GM18502 (cell line): ENCODE results near the gene TNP2.
"Not testable (repeated sequence)": the region's sequence is repeated elsewhere in the genome, so short reads cannot be mapped to it uniquely, and the experiment has no call there.

ENCODE experiments used
- ATAC-seq: cut with Tn5 transposase; IDR thresholded peaks from one replicate; pipeline ENCODE4 v1.9.1; 2021; ENCODE audit warnings: mild to moderate bottlenecking; ENCODE audit not compliant: unreplicated experiment, poor library complexity

Gene TNP2

DNA sequence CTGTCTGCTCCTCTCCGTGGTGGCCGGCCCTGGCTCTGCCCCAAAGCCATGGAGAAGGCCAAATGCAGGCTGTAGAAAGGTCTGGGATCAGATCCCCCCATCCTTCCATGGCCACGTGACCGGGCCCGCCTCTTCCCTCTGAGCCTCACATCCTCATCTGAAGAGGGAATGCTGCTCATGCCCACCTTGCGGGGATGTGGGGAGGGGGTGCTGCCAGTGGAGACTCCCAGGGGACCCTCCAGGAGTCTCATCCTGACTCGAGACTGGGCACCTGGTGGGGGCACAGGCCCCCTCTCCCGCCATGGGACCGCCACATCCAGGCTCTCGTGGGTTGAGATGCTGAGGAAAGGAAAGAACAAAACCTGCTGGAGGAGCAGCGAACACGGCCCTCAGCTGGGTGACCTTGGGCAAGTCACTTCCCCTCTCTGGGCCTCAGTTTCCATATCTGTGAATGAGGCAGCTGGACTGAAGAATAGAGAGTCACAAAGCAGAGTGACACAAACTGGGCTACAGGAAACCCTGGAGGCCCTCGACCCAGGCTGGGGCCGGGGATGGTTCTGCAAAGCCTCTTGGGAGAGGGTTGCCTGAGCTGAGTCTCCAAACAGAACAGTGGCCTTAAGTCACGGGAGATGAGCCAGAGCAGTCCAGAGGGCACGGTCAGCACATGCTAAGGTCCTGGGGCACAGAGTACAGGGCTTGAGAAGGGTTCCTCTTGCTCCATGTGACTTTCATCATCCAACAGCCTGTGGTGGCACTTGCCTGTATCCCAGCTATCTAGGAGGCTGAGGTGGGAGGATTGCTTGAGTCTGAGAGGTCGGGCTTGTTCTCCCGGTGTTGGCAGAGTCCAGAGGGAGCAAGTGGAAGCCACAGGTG, 43.2 kb downstream of the TNP2 start:
- ATAC-seq, result no peak

DNA sequence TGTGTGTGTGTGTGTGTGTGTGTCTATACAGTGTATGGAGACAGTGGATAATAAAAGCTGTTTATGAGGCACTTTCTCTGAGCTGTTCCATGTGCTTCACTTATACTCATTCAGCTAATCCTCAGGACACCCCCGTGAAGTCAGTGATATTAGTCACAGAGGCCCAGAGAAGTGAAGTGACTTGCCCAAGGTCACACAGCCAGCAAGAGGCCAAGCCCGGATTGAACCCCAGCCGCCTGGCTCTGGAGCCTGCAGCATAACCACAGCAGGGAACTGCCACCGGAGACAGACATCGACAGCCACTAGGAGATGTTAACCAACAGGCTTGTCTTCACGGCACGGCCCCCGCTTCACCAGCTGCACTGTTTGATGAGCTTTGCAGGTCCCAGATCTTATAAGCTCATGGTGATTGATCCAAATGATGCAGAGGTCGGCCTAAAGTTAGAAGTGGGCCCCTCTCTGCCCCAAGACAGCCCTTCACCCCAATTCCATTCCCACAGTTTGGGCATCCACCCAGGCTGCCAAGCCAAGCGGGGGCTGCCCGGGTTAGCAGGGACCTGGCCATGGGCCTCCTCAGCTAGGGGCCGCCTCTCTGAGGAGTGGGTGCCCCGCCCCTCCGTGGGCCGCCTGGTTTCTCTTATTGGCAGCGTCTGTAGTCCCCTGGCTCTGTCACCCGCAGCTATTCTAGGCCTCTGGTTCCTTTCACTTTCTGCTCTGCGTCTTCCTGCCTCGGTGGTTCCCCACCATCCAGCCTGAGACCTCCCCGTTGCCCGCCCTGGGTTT, 44.0 kb downstream of the TNP2 start:
- ATAC-seq, result peak; percentile 90

DNA sequence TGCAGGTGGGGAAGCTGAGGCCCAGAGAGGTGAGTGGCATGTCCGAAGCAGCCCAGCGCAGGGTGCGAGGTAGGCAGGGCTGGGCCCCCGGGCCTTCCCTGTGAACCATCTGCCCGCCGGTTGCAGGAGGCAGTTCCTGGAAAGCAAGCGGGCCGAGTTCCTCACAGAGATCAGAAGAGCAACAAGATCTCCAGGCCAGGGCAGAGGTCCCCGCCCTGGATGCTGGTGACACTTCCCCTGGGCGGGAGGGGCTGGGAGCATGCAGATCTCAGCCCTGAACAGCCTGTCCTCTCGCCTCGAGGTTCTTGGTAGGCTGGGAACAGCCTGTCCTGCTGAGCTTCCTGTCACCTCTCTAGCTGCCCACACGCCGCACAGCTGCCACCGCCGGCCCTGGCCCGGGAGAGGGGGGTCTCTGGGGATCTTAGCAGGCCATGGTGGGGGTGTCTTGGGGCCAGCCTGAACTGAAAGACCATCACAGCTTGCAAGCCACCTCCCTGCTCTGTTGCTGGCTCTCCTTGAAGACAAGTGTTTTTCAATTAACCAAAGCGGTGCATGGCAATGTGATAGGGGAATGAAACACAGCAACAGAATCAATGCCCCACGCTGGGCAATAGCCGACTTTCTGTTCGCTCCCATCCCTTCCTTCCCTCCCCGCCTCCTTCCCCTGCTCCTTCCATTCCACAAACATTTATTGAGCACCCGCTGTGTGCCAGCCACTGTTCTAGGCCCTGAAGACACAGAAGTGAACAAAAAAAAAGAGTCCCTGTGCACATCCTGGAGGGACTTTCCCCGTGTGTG, 44.8 kb downstream of the TNP2 start:
- ATAC-seq, result no peak

DNA sequence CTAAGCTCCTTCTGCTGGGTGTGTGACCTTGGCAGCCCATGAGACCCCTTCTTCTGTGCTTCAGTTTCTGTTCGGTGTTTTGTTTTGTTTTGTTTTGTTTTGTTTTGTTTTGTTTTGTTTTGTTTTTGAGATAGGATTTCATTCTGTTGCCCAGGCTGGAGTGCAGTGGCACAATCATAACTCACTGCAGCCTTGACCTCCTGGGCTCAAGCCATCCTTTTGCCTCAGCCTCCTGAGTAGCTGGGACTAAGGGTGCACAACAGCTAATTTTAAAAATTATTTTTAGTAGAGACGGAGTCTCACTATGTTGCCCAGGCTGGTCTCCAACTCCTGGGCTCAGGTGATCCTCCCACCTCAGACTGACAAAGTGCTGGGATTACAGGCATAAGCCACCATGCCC, 48.6 kb downstream of the TNP2 start:
- not testable (repeated sequence) for ATAC-seq

DNA sequence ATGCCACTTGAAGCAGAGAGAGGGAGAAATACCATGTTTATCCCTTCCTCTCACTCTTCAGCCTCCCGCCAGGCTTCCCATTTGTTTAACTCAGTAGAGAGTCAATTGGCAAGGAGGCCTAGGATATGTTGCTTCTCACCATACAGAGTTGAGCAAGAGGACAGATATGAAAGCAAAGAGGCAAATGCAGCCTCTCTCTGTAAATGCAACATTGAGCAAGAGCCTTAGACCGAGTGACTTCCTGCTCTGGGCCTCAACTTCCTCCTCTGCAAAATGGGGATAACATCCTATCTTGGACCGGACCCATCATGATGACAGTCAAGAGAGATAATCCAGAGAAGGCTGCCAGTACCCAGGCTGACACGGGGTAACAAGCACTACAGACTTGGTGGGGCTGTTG, 49.9 kb downstream of the TNP2 start:
- ATAC-seq, result no peak

DNA sequence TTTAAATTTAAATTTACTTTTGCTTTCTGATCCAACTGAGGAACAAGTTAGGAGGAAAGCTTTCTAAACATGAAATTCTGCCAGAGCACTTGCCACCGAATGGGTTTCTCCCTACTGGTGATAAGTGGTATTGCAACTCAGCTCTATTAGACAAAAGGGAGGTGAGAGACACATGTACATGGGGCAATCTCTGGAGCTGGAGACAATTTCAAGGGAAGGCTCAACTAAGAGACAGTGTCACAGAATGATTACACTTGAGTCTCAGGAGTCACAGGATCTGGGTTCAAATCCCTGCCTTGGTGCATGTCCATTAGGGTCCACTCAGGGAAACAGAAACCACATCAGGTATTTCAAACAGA, 50.5 kb downstream of the TNP2 start:
- no peak for ATAC-seq
